OCI-M2 (cell line): ENCODE results near the gene EMX2.
"Not testable (repeated sequence)": the region's sequence is repeated elsewhere in the genome, so short reads cannot be mapped to it uniquely, and the experiment has no call there.

ENCODE experiments used
- DNase-seq: peaks from one replicate; lab custom pipeline; 2025; ENCODE audit not compliant: unreplicated experiment; lab: John Stamatoyannopoulos, UW

The EMX2 gene

DNA sequence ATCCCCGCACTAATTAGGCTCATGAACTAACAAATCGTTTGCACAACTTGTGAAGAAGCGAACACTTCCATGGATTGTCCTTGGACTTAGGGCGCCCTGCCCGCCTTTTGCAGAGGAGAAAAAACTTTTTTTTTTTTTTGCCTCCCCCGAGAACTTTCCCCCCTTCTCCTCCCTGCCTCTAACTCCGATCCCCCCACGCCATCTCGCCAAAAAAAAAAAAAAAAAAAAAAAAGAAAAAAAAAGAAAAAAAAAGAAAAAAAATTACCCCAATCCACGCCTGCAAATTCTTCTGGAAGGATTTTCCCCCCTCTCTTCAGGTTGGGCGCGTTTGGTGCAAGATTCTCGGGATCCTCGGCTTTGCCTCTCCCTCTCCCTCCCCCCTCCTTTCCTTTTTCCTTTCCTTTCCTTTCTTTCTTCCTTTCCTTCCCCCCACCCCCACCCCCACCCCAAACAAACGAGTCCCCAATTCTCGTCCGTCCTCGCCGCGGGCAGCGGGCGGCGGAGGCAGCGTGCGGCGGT is at the start of gene EMX2:
TSS of gene EMX2 (plus strand) at position 41 of the 519 bp plus-strand sequence. CDS start 522 bp downstream, outside the sequence.
- no peak for DNase-seq

DNA sequence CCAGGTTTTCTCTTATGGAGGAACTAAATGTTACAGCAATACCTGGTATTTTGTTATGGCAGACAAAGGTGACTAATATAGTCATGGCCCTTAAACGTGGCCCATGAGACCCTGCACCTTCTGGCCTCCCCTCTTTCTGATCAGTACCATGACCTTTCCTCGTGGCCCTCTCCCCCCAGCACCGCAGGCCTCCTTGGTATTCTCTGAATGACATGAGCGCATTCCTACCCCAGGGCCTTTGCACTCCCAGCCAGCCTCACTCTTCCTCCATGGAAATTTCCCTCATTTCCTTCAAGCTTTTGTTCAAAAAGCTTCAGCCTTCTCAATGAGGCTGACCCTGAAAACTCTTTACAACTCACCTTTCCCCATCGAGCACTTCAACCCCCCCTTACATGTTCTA is 46.5 kb upstream of the EMX2 start:
- no peak for DNase-seq

DNA sequence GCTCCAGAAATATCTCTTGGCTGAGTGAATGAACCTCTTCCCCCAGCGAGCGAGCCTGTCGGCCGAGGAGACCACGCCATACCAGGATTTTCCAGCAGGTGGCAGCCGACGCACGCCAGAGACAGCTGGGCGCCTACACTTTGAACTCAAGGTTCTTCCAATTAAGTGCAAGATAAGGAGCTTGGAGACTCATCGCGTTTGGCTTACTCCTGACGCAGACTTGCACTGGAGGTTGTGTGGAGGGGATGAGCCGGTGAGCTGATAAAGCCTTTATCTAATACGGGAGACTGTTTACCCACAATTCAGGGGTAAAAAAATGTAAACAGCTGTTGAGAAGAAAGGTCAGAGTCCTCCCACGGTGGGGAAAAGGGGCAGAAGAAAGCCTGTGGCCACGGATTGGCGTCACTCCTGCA is 45.9 kb upstream of the EMX2 start:
- DNase-seq = peak; percentile 60

DNA sequence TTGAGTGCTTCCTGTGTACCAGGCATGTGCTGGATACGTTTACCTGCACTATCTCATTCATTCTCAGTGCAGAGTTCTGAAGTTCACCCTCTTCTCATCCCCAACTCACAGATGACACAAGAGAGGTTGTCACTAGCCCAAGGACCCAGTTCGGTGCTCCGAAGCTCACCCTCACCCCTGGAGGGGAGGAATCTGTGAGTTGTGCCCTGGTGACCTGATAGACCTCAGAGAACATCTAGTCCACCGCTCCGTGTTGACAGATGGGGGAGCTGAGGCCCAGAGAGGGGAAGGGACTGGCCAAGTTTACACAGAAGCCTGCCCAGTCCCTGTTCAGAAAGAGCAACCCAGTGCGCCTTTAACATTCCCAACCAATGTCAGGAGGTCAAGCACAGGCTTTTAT is 44.8 kb upstream of the EMX2 start:
- no peak for DNase-seq

DNA sequence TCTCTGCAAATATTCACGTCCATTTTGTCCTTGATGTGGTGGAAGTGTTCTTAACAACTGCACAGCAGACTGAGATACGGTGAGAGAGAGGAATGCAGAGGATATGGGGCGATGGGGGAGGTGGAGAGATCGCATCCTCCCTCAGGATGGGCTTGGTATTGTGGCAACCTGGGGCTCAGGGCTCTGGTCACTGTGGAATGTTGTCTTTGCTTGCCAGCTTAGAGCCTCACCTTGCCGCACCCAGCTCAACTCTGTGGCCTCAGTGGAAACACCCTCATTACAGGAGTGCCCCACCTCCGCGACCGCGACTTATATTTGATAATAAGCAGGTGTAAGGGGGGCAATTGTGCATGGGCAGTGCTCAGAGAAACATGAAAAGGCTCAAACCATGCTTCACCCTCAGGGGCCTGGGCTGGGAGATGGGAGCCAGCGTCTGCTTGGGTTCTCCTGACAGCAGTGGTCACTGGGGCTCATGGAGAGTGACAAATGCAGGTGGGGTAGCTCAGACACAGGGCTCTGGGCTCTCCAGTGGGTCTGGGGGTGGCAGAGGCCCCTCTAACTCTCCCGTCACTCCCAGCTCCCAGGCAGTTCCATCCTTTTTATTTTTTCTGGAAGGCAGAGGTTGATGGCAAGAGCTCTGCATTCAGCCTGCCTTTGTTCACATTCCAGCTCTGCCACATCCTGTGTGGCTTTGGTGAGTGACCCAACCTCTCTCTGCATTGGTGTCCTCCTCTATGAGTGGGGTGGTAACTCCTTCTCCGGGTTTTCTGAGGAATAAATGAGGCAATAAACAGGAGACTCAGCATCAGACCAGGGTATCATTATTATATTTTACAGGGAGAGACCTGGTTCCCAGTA is 43.1 kb upstream of the EMX2 start:
- no peak for DNase-seq

DNA sequence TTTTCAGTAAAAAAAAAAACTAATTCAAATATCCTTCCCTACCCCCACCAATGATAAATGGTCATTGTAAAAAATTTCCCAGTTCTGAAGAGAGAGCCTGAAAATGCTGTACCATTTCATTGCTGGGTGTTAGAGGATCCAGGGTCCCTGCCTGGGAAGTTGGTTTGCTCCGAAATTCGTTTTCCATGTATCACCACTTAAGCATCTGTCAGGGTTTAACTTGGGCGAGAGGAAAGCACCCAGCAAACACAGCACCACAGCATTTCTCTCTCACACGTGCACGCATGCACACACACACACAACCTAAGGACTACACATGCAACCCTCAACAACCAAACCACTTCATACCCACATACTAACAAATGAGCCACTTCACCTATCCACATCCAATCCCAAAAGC is 42.1 kb upstream of the EMX2 start:
- no peak for DNase-seq

DNA sequence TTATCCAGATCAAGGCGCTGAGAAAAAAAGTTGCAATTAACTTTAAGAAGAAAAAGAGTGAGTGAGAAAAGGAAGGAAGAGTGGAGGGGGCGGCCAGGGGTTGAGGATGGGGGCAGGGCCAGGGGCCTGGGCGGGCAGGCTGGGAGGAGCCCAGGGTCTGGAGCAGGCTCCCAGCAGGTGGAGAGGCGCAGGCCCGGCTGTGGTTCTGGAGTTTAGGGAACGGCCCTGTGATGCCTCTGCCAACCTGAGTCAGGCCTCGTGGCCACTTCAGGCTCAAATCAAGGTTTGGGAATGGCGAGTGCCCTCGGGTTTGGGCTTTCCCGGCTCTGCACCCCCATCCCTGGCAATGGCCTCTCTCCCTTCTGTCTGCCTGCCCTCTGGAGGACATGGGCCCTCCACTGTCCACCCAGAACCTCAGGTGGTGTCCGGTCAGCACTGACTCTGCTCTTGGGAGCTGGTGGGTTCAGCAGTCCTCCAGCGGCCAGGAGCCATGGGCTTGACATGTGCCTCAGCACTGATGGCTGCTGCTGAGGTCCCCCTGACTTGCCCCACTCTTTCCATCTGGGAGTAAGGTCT is 41.0 kb upstream of the EMX2 start:
- no peak for DNase-seq

DNA sequence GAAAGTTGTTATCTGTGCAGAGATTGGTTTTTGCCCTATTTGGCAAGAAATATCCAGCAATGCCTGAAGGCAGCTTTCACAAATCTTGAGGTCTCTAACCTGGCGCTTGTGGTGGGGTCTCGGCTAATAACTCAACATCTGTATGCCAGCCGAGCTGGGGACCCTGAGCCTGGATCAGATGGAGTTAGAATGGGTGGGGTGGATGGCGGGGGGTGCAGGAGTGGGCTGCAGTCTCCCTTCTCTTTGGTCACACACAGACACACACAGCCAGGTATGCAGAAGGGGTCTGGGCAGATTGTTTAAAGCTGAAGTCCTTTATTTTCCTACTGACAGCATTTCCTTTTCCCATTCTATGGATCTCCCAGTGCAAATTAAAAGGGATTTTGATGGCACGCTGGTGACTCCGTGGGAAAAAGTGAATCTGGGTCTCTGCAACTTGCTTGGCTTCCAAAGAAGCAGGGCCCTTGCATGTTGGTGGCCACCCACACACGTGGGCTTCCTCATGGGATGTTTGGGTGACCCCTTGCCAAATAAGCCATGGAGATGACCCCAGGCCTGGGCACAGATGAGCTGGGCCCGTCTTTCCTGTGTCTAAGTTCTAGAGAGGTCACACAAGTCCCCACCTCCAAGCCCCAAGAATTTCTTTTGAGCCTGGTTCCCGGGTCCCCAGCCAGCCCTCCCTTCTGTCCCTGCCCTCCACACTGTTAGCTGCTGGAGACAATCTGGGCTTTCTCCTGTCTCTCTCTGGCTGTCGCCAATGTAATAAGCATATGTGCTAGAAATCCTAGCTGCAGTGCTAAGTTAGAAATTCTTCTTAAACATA is 39.9 kb upstream of the EMX2 start:
- DNase-seq = no peak

DNA sequence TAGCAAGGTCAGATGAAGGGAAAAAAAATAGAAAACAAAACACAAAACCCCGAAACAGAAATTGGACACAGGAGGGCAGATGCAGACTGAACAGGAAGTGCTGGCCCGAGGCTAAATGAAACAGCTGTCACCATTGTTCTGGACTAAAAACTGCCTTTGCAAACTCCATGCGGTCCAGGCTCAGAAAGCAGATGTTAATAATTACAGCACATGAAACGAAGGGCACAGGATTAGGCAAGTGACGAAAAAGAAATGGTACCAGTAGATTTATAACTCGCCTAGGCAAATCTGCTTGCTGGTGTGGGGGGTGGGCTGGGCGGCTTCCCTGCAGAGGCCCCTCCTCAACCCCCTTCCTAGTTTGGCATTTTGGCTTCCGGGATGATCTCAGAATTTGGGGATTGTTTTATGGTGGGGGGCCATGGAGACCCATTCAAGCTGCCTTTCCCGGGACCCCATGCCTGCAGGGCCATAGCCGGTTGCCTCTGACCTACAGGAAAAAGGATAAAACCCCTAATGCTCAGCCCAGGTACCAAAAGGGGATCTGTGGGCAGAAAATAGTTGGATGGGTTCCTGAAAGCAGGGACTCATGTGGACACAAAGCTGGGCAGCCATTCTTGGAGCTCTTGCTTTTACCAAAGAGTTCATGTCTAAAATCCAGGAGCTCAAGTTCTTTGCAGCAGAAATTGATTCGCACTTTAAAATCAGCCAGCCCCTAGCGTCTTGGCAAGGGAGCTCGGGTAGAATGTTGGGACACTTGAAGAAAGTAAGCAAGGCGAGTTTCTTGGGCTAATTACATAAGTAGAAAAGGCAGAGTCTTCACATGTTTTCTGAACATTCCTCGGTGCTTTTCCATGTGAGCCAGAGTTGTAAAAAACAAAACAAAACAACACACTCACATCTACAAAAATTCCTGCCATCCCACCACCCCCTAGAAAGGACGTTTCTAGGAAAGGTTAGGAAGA is 39.0 kb upstream of the EMX2 start:
- DNase-seq = no peak

DNA sequence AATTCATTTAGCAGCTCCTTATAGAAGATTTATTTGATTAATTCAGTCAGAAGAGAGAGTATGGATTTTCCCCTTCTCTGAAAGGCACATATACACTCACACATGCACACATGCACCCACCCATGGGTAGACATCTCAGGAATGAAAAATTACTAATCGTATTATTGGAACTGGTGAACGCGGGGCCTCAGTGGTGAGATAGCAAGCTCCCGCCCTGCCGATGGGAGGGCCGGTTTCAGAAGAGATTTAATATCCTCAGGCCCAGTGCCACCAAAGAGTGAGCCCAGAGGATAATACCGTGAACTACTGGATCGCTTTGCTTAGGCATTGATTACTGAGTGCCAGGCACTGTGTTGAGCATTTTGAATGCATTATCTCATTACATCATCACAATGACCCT is 38.0 kb upstream of the EMX2 start:
- no peak for DNase-seq

DNA sequence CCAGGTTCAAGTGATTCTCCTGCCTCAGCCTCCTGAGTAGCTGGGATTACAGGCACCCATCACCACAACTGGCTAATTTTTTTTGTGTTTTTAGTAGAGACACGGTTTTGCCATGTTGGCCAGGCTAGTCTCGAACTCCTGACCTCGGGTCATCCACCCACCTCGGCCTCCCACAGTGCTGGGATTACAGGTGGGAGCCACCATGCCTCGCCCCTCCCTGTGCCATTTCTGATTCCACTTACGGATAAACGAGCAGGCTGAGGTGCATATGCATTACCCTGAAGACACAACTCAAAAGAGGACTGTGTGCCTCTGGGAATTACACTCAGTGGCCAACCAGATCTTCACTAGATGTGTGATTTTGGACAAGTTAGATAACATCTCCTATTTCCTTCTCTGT is 35.5 kb upstream of the EMX2 start:
- not testable (repeated sequence) for DNase-seq

DNA sequence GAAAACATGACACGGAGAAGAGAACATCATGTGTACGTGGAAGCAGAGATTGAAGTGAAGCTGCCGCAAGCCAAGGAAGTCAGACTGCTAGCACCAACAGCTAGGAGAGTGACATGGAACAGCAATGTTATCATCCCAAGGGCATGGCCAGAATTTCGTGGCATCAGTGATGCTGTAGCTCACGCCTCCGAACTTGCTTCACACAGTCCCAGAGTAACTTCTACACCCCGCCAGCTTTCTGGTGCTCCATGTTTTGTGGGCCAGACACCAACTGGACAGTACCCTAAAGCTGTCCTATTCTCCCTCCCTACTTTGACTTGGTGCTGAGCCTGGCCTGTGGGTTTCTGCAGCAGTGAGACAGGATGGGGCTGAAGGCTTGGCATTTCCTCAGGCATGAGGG is 33.0 kb upstream of the EMX2 start:
- DNase-seq = no peak

DNA sequence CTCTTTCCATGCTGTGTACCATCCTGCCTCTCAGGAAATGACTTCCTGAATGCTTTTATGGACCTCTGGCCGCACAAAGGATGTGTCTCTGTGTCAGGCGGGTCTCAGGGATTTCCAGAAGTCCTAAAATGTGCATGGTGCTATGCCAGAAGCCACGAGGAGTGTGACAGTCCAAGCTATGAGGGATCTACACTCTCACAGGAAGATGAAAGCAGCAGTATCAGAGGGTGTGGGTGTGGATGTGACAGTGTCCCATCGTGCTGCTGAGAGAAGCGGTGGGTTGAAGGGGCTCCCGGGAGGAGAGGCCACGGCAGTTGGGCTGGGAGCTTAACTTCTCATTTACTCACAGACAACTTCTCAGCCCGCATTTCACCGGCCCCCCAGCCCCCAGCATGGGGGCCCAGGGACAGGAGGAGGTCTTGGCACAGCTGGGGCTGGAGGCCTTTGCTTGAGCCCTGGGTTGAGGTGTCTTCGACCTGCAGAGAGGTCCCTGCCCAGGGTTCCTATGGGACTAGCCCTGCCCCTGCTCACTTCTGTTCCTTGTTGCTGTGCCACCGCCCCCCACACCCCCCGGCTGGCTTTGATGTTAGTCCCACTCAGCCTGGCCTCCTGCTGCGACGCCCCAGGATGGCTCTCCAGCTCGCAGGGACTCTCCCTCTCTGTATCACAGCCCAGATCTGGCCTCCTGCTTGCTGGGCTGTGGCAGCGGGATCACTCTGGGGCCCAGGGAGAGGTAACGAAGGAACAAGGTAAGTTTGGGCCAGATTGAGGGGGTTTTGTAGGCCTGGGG is 30.8 kb upstream of the EMX2 start:
- no peak for DNase-seq

DNA sequence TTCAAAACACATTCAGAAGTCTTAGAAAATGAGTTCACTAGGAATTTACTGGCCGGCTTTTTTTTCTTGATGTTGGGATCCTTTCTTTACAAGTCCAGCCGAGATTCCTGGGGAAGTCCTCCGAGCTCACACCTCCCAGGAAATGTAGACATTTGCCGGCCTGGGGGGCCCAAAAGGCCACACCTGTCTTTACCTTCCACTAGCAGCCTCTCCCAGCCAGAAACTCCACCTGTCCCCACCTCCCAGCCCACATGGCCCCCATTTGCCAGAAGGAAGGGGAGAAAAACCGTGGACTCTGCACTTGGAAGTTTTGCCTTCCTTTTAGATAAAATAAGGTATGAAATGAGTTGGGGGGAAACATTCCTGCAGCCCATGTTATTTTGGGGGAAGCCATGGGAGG is 27.6 kb upstream of the EMX2 start:
- DNase-seq = no peak

DNA sequence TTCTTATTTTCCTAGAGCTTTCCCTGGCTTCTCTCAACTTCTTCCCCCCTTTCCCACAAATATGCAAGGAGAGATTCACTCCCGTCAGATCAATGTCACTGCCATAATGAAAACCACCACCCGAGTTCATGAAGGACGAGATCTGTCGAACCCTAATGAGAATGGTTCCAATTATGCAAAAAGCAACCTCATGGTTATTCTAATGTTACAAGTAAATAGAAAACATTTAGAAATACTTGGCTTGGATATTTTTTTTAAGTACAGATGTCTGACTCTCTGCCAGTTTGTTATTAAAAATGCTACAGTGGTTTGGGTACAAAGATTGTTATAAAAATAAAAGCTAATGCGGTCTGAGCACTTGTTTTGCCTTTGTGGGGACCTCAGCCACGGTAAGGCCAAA is 25.9 kb upstream of the EMX2 start:
- no peak for DNase-seq

DNA sequence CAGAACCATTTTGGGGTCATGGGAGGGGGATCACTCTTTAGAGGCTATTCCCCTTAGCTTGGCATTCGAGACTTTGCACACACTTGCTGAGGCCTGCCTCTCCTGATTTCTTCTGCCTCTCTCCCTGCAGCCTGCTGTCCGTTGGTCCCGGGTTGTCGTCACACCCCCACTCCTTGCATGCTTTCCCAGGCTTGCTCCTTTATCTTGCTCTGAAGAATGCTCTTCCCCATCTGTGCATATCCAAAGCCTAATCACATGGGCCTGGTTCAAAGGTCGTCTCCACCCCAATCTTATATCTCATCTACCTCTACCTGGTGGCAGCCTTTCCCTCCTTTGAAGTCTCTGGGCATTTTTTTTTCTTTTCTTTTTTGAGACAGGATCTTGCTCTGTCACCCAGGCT is 24.3 kb upstream of the EMX2 start:
- no peak for DNase-seq

DNA sequence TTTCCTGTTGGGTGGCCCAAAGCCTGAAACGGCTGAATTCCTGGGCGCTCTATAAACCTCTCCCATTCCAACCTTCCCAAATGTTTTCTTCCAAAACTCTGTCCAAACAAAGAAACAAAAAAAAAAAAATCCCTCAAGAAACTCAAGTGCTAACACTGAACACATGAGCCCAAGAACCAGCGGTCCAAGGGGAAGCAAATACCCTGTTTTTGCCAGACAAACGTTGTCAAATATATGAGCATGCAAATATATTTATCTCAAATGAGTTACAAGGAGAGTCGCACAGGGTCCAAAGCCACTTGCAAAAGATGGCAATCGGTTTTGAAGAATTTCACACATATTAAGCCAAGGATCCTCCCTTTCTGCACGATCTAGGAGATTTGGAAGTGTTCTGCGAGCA is 23.3 kb upstream of the EMX2 start:
- no peak for DNase-seq

DNA sequence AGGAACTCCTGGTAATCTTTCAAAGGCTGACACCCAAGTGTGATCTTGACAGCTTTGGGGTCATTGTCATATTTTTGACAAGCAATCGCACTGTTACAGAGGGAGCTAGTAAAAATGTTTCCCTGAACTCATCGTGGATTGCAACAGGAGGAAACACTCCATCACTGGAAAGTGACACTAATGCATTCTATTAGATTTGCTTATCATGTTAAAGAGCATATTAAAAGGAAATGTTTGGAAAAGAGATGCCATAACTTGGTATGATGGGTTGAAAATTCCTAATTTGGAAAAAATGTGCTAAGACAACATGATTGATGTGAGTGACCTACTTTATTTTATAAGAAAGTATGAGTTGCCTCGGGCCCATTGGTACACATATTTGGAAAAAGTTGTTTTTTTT is 22.7 kb upstream of the EMX2 start:
- no peak for DNase-seq

DNA sequence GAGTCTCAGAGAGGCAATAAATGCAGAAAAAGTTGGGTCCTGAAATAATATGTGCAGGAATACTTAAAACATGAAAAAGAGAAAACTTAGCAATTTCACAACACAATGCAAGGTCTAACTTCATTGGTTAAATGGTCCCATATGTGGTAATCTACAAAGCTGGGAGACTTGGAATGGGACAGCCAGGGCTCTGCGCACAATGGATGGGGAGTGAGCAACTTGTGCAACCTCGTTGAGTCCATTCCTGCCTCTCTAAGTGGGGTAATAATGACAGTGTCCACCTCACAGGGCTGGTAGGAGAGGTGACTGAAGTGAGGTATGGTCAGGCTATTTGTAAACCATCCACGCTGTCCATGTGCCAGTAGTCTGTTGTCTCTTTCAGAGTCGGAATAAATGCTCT is 11.8 kb upstream of the EMX2 start:
- no peak for DNase-seq
